NB4 (cell line): Measurements from ENCODE around the gene CDC42BPG.

Source experiments
- POLR2A ChIP-seq: IDR thresholded peaks from 2 replicates; pipeline ENCODE4 v1.6.1; 2011; ENCODE audit warnings: mild to moderate bottlenecking; ENCODE audit not compliant: insufficient read length; ENCODE audit errors: extremely low read depth
- TF ChIP-seq, protein P1 (sequence below): IDR thresholded peaks from one replicate; pipeline ENCODE4 v1.5.1; 2012; ENCODE audit warnings: low read depth, low read length

DNA sequence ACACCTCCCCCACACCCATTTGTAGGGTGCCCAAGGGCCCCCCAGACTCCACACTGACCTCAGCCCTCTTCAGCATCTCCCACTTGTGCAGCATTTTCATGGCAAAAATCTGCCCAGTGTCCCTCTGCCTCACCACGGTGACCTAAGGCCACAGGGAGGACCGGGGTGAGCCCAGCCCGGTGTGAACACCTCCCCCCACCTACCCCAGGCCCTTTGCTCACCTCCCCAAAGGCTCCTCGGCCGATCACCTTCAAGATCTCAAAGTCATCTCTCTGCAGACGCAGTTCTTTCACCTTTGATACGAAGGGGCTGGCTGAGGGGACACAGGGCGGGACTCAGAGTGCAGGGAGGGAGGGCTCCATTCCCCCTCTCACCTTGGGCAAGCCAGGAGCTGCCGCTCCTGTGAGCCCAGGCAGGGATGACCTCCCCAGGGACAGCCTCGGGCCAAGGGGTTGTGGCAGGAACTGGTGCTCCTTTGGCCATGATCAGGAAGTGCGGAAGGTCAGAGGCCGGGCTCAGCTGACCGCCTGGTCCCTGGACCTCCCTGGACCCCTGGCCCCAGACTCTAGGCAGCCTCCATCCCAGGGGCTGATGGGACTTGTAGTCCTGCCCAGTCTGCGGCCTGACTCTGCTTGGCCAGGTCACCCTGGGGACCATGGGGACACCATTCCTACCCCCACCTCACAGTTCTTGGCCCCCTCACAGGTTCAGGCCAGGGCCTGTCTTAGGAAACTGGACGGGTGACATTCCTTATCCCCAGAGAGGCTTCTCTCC is 2.7 kb downstream of the CDC42BPG start:
- no peak for TF ChIP-seq POLR2A
- TF ChIP-seq, protein P1, sequence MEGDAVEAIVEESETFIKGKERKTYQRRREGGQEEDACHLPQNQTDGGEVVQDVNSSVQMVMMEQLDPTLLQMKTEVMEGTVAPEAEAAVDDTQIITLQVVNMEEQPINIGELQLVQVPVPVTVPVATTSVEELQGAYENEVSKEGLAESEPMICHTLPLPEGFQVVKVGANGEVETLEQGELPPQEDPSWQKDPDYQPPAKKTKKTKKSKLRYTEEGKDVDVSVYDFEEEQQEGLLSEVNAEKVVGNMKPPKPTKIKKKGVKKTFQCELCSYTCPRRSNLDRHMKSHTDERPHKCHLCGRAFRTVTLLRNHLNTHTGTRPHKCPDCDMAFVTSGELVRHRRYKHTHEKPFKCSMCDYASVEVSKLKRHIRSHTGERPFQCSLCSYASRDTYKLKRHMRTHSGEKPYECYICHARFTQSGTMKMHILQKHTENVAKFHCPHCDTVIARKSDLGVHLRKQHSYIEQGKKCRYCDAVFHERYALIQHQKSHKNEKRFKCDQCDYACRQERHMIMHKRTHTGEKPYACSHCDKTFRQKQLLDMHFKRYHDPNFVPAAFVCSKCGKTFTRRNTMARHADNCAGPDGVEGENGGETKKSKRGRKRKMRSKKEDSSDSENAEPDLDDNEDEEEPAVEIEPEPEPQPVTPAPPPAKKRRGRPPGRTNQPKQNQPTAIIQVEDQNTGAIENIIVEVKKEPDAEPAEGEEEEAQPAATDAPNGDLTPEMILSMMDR: no peak
